Common myeloid progenitor, CD34-positive (primary cell): ENCODE measurements around the gene OR8D4.

Experiments used
- CTCF ChIA-PET: fragments of 350-600 bp; sonication (Branson Sonifier 250); formaldehyde crosslinking; loops from one replicate; lab custom pipeline; 2021; ENCODE audit warnings: antibody characterized with exemption; lab: Charles Lee
- POLR2A ChIA-PET: fragments of 350-600 bp; sonication (Branson Sonifier 250); formaldehyde crosslinking; loops from one replicate; lab custom pipeline; 2021; ENCODE audit warnings: antibody characterized with exemption; lab: Charles Lee
- DNase-seq, 3 donors: peaks; one replicate each; pipeline versions ENCODE4 v3.0.0 to v3.0.0-alpha.2; 2013
- H3K27ac ChIP-seq, 2 experiments: 1 replicate in 1 of 2; 2 replicates in 1 of 2; pipeline ENCODE4 v1.7.0; 2013; ENCODE audit warnings: inconsistent platforms in 2 of 2, low read length in 2 of 2, mild to moderate bottlenecking in 2 of 2, low read depth in 1 of 2, moderate library complexity in 1 of 2; ENCODE audit not compliant: severe bottlenecking in 2 of 2, insufficient read depth in 1 of 2, poor library complexity in 1 of 2
- H3K27me3 ChIP-seq, 5 experiments: replicated peaks in 2 of 5; 1 replicate in 3 of 5; 2 replicates in 2 of 5; pipeline versions ENCODE4 v1.6.1 to v1.7.0; 2013; ENCODE audit warnings: low read length in 4 of 5, mild to moderate bottlenecking in 2 of 5, moderate library complexity in 2 of 5, inconsistent platforms in 1 of 5; ENCODE audit not compliant: insufficient read depth in 5 of 5, control insufficient read depth in 4 of 5
- H3K36me3 ChIP-seq, 4 experiments: 1 replicate in 2 of 4; 2 replicates in 2 of 4; pipeline versions ENCODE4 v1.6.1 to v1.7.0; 2013; ENCODE audit warnings: low read length in 3 of 4, control low read depth in 1 of 4, mild to moderate bottlenecking in 1 of 4; ENCODE audit not compliant: control insufficient read depth in 4 of 4, insufficient read depth in 4 of 4
- H3K4me1 ChIP-seq, 4 experiments: 1 replicate in 3 of 4; 2 replicates in 1 of 4; pipeline versions ENCODE4 v1.6.1 to v1.7.1; 2013; ENCODE audit warnings: low read length in 3 of 4, mild to moderate bottlenecking in 3 of 4, control low read depth in 1 of 4, inconsistent platforms in 1 of 4, moderate library complexity in 1 of 4; ENCODE audit not compliant: control insufficient read depth in 4 of 4, insufficient read depth in 4 of 4; ENCODE audit errors: control extremely low read depth in 1 of 4
- H3K4me3 ChIP-seq, 7 experiments: 1 replicate in 4 of 7; 2 replicates in 3 of 7; pipeline versions ENCODE4 v1.5.1 to v1.7.0; 2013; ENCODE audit warnings: mild to moderate bottlenecking in 7 of 7, low read length in 6 of 7, moderate library complexity in 6 of 7, inconsistent platforms in 2 of 7, low read depth in 2 of 7, control low read depth in 1 of 7; ENCODE audit not compliant: insufficient read depth in 4 of 7, control insufficient read depth in 1 of 7; ENCODE audit errors: extremely low read depth in 1 of 7
- H3K9me3 ChIP-seq, 5 experiments: 1 replicate in 4 of 5; 2 replicates in 1 of 5; pipeline versions ENCODE4 v1.6.1 to v1.7.1; 2013; ENCODE audit warnings: low read length in 4 of 5, mild to moderate bottlenecking in 2 of 5, inconsistent platforms in 1 of 5, low read depth in 1 of 5, moderate library complexity in 1 of 5; ENCODE audit not compliant: control insufficient read depth in 4 of 5, insufficient read depth in 2 of 5; ENCODE audit errors: control extremely low read depth in 1 of 5
- WGBS: methylation state at CpG from one replicate; pipeline ENCODE4 v1.1.5; 2013; ENCODE audit not compliant: insufficient coverage; 5-methylcytosine and 5-hydroxymethylcytosine counted together

Gene OR8D4

DNA sequence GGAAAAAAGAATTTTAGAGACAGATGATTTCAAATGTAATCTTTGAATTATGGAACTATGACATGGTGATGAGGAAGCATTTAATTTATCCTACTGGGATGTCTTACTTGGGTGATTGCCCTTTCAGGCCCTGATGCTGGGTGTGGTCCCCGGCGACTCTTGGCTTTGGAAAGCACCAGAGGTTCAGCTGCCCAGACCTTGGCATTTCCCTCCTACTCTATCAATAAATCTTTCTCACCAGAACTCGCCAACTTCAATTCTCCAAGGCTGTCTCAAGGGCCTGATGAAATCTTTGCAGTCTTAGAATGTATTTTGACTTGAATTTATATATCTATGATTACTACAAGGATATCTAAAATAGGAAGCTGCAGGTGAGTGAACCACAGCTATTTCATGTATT is 19.0 kb downstream of the OR8D4 start:
- Histone ChIP-seq H3K27me3 (no peaks in the 10 kb centered on the region), H3K27ac (no peak overlapping the region), H3K4me3 (no peak overlapping the region), H3K4me1 (no peaks in the 10 kb centered on the region), H3K36me3 (no peaks in the 10 kb centered on the region), H3K9me3 (no peaks in the 10 kb centered on the region)
- DNase-seq, result no peak
- WGBS, result 100% methylated on average over 2 of the region's 3 CpGs
- CTCF ChIA-PET, result no interaction called here
- POLR2A ChIA-PET, result no interaction called here

GRCh38 chr11:123924027-123924426 is 22.1 kb downstream of the OR8D4 start:
- peaks cover 0 to 1% (median 0%) of the 10 kb centered on the region in 5 experiments for H3K27me3 ChIP-seq
- H3K4me1 ChIP-seq, result no peaks in the 10 kb centered on the region
- no peaks in the 10 kb centered on the region for H3K9me3 ChIP-seq
- no peaks in the 10 kb centered on the region for H3K36me3 ChIP-seq
- no peak for DNase-seq
- CTCF ChIA-PET, result no interaction called here
- no peak overlapping the region for H3K27ac ChIP-seq
- POLR2A ChIA-PET, result no interaction called here
- no CpG with 5 or more reads among the region's 1 CpG for WGBS
- no peak overlapping the region for H3K4me3 ChIP-seq

DNA sequence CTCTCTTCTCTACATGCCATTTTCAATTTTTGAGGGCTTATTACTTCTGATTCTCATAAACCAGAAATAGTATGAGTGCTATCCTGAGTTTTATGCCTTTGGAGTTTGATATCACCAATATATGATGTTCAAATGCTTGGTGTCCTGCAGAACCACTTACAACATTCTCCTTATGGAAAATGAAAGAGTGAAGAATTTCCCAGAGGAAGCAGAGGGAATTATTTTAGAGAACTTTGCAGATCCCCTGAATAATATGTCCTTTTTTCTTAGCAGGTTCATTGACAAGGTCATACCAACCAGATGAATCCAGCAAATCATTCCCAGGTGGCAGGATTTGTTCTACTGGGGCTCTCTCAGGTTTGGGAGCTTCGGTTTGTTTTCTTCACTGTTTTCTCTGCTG is 37.4 kb downstream of the OR8D4 start, which contains the start of gene OR4D5:
Gene OR4D5 (plus strand): TSS at position 301 of the 400 bp plus-strand sequence. CDS start 0 bp downstream, at position 301.
- no CpG with 5 or more reads among the region's 1 CpG for WGBS

DNA sequence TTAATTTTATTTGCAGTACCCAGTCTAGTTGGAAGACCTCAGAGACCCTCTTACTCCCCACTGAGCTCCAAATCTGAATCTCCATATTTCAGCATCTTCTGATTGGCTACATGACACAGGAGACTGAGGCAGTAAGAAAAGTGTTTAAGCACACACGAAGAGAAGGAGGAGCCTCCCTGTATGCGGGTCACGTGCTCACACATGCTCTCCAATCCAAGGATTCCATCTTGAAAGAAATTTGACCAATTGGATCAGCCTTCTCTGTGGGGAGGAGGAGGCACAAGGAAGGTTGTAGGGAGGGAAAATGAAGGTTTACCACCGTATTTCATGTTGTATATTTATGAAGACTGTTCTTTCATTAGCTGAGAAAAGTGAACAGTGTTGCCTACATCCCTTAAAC is 40.4 kb downstream of the OR8D4 start:
- no CpG with 5 or more reads among the region's 4 CpGs for WGBS
- ChIA-PET CTCF (no interaction called here), POLR2A (no interaction called here)
- DNase-seq, result no peak
- H3K9me3 ChIP-seq, result peaks cover 0 to 2% (median 0%) of the 10 kb centered on the region in 5 experiments
- H3K36me3 ChIP-seq, result no peaks in the 10 kb centered on the region
- H3K4me3 ChIP-seq, result no peak overlapping the region
- H3K4me1 ChIP-seq, result no peaks in the 10 kb centered on the region
- H3K27ac ChIP-seq, result no peak overlapping the region
- no peaks in the 10 kb centered on the region for H3K27me3 ChIP-seq

More for the DNA sequence above, 37.4 kb downstream of the OR8D4 start, which contains the start of gene OR4D5:
- ChIA-PET CTCF (no interaction called here), POLR2A (no interaction called here)
- H3K9me3 ChIP-seq, result peaks cover 0 to 2% (median 0%) of the 10 kb centered on the region in 5 experiments
- H3K27me3 ChIP-seq, result no peaks in the 10 kb centered on the region
- no peak for DNase-seq
- no peaks in the 10 kb centered on the region for H3K4me1 ChIP-seq
- H3K36me3 ChIP-seq, result no peaks in the 10 kb centered on the region
- no peak within 1 kb of the TSS for H3K27ac ChIP-seq
- H3K4me3 ChIP-seq, result no peak within 1 kb of the TSS

- ChIA-PET CTCF (no interaction called here), POLR2A (no interaction called here)
- no CpG with 5 or more reads among the region's 3 CpGs for WGBS
- DNase-seq, result no peak
- H3K27ac ChIP-seq, result no peak within 1 kb of the TSS
- H3K36me3 ChIP-seq, result no peaks in the 10 kb centered on the region
- H3K4me1 ChIP-seq, result no peaks in the 10 kb centered on the region
- H3K4me3 ChIP-seq, result no peak within 1 kb of the TSS
- H3K9me3 ChIP-seq, result peaks cover 0 to 2% (median 0%) of the 10 kb centered on the region in 5 experiments
- no peaks in the 10 kb centered on the region for H3K27me3 ChIP-seq
These were observed 41.8 kb downstream of the OR8D4 start, which contains the start of gene OR6T1 for GRCh38 chr11:123943738-123944137. Gene OR6T1 (minus strand): TSS chr11:123943838. CDS start chr11:123943838, 0 bp downstream.

- no peak for DNase-seq
- CTCF ChIA-PET, result no interaction called here
- Histone ChIP-seq H3K9me3 (no peaks in the 10 kb centered on the region), H3K27me3 (no peaks in the 10 kb centered on the region), H3K4me3 (no peak overlapping the region), H3K4me1 (no peaks in the 10 kb centered on the region), H3K27ac (no peak overlapping the region), H3K36me3 (no peaks in the 10 kb centered on the region)
- POLR2A ChIA-PET, result no interaction called here
- WGBS, result 88% methylated on average over 1 of the region's 1 CpG
These were observed 43.2 kb downstream of the OR8D4 start for GRCh38 chr11:123945132-123945531.

- Histone ChIP-seq H3K9me3 (no peaks in the 10 kb centered on the region), H3K27me3 (no peaks in the 10 kb centered on the region), H3K36me3 (no peaks in the 10 kb centered on the region), H3K4me1 (no peaks in the 10 kb centered on the region), H3K27ac (no peak overlapping the region), H3K4me3 (no peak overlapping the region)
- ChIA-PET POLR2A (no interaction called here), CTCF (no interaction called here)
- DNase-seq, result no peak
These were observed 54.8 kb downstream of the OR8D4 start for GRCh38 chr11:123956752-123957151.
